ENCODE results near the gene CCDC148. TPM values are rescaled to one million over a fixed set of nuclear protein-coding genes. Genes with fewer than 3 reads are reported as not detected.

CCDC148 gene
- total RNA-seq: 25.7 TPM

DNA sequence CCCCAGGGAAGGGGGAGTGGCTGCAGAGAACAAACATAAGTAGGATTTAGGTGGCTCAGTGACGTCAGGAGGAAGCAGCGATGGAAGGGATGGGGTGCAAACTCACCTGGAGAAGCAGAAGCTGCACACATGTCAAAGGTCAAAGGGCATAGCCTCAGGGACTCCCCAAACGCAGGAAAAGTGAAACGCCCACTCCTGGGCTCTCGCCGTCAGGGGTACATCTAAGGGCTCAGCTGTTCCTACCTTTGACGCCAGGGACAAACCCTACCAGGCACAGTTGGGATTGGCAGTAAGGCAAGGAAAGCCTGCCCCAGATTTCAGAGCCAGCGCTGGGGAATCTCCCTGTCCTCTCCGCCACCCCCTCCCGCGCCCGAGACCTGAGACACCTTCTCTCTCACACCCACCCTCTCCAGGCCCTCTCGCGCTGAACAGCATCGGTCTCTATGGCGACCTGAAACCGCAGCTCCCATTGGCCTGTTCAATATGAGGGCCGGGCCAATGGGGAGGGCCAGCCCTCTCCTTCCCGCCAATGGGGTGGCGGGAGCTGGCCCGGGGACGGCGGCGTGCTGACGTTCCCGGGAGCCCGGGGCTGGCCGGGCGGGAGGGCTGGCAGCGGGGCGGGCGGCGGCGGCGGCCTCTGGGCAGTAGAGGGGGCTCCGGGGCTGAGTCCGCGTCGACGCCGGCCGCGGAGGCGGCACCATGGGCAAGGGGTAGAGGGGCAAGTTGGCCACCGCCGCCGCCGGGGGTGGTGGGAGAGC lies at the start of gene CCDC148, which contains the start of gene PKP4:
Gene CCDC148 (minus strand): TSS at position 445 of the 758 bp plus-strand sequence. CDS start 314 bp downstream, at position 131.
Gene PKP4 (plus strand): TSS at position 644 of the 758 bp plus-strand sequence. CDS start 76,233 bp downstream, outside the sequence.
- peak; percentile 91 for DNase-seq

DNA sequence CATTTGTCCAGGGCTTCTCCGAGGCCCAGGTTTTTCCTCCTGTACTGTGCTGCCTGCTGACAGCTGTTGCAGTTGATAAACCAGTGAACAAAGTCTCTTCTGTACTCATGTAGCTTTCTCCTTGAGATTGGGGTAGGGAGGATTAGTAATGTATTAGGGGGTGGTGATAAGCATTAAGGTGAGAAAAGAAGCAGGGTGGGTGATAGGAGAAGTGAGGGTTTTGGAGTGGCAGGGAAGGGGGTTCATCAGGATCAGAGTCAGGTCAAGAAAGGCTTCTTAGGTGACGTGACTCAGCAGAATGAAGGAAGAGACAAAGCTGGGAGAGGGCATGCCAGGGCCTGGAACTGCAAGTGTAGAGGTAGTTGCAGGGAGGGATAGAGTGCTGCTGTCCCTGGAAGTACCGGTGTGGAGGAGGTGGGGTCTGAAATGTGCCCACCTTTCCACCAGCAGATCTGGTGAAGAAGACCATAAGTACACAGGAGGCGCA lies 48.9 kb upstream of the CCDC148 start:
- DNase-seq: no peak

DNA sequence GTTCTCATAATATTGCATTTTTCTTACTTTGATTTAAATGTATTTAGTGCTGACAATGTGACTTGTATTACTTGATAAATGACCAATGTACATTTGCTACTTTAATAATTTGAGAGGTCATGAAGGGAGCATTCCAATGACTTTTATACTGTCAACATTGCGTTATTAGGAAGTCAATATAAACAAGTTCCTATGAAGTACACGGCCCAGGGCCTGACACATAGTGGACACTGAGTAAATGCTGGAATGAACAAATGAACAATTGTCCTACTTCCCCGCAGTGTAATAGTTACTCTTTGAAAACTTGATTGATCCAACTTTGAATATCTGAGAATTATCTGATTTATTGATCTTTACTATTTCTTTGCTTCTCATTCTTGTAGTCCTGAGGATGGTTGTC lies 47.5 kb upstream of the CCDC148 start:
- no peak for DNase-seq

DNA sequence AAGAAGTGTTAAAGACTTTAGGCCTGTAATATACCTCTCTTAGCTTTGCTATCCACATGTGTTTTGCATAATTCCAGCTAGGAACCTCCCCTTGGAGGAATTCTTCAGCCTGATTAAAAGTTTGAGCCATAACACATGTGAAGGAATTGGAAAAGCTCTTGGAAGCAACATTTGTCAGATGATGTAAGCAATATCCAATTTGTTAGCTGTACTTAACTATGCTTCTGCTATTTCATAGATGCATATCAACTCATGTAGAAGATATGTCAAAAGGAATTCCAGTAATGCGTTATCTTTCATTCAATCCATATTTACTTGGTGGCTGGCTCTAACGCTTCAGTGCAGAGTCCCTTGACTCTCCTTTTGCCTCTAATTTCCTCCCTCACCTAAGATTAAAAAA lies 46.4 kb upstream of the CCDC148 start:
- no peak for DNase-seq

DNA sequence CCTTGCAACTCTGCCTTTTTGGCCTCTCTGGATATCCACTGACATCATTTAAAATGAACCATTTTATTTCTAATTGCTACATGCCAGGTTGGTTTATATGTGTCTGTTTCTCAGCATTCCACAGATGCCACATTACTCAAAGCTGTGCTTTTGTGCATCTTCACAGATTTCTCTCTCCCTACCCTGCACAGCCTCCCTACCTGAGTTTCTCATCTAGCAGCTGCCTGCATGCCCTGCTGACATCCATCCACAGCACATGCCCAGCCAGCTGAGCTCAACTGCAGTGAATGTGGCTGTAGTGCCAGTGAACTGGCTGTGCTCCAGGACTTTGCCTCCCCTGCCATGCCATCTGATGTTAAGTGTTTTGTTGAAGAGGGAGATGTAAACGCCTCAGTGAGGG lies 44.7 kb upstream of the CCDC148 start:
- no peak for DNase-seq

DNA sequence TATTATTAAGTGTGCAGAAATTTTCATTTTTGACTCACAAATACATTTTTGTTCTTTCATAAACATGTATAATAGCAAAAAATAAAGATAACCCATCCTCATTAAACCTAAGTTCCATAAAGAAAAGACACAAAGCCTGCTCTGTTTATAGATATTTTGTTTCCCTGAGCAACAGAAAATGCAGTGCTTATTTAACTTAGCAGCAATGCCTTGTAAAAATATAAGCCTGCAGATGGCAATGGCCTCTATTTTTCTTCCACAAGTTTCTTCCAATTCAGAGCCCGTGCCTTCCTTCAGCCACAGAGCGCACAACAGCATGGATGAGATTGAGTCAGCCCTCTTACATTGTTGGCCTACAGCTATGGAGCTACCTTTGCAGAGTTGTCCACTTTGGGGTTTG lies 43.8 kb upstream of the CCDC148 start:
- no peak for DNase-seq

DNA sequence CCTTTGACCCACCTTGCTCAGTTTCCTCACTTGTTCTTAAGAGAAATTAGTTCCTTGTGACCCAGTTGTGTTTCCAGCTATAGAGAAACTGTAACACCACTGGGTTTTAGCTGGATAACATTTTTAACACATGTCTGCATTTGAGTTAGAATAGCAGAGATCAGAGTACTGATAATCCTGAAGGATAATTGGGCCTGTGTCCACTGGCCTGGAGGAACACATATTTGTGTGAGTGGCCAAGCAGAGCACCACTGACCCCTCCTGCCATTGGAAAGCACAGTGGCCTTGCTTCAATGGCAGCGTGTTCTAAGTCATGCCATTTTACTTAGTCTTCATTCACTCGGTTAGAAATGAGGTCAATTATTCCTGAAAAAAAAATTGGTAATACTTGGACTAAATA lies 42.8 kb upstream of the CCDC148 start:
- DNase-seq: no peak

DNA sequence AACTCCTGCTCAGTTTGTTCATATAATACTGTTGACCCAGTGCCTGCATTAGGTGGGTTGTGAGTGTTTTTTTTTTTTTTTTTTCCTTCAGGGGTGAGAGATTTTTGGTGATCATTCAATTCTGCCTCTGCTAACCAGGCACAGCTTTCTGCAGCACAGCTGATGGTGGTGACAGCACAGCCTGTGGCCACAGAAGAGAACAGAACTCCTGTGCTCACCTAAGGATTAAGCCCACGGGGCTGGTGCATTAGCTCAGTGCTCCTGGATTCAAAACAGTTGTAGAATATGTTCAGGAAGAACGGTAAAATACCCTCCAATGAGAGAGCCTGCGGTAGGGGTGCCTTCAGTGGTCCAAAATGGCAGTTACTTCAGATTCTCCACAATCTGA lies 42.2 kb upstream of the CCDC148 start:
- DNase-seq: no peak

DNA sequence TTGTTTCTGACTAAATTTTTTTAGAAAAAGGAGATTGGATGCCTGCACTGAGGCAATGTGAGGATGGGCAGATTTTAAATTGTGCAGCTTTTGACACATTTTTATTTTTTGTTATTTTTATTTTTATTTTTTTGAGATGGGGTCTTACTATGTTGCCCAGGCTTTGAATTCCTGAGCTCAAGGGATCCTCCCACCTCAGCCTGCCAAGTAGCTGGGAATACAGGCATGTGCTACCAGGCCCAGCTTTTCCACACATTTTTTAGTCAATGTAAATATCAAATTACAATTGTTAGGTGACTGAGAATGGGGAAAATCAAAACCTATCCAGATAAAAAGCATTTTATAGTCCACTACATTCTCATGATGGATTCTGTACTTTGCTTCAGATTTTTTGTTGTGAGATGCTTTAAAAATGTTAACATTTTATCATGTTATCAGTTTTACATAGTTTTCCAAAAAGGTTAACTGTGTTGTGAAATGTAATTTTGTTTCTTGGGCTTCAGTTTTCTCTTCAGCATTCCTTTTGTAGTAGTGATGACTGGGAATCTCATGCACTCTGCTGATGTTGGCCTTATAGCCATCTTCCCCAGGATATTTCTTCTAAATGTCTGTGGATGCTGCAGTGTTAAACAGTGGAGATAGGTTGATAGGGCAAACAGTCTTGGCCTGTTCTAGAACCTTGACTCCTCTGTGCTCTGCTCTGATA lies 41.6 kb upstream of the CCDC148 start:
- DNase-seq: no peak

DNA sequence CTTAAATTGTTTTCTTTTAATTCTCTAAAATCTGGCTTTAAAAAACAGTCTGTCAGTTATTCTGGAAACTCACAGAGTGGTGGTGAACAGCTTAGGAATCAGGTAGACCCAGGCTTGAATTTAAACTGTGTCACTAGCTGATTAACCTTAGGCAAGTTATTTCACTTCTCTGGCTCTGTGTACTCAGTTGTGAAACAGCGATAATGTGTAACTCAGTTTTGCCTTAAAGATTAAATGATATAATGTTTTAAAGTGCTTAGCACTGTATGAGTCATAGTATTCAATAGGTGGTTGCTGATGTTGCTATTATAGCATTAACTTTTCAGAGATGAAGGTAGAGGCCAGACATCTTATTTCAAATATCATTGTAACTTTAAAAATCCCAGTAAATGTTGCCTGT lies 40.9 kb upstream of the CCDC148 start:
- no peak for DNase-seq

DNA sequence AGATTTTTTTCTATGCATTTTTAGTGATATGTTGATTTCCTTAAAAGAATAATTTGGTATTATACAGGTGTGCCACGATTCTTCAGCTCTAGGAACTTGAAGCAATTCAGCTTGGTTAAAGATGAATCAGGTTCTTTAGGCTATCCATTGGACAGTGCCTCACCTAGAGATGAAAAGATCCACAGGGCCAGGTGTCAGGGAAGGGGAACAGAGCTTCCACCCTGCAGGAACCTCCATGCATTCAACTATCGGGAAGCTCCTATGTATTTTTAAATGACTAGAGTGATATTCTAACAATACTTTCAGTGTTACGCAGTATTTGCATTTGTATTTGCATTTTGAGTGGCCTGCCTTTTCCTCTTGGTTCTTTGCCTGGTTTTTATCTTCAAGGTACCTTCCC lies 40.4 kb upstream of the CCDC148 start:
- no peak for DNase-seq

DNA sequence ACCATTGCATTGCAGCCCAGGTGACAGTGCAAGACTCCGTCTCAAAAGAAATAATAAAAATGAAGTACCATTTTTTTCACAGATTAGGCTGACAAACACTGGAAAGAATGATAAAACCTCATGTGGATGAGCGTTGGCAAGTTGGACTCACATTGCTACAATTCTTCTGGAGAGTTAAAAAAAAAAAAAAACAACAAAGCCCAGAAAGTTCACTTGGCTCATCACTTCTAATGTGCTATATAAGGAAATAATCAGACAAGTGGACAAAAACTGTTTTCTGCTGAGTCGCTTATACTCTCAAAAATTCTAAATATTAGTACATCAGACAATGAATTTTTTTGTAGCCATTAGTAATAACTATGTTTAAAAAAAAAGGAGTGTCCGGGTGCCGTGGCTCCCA lies 38.6 kb upstream of the CCDC148 start:
- DNase-seq: no peak

DNA sequence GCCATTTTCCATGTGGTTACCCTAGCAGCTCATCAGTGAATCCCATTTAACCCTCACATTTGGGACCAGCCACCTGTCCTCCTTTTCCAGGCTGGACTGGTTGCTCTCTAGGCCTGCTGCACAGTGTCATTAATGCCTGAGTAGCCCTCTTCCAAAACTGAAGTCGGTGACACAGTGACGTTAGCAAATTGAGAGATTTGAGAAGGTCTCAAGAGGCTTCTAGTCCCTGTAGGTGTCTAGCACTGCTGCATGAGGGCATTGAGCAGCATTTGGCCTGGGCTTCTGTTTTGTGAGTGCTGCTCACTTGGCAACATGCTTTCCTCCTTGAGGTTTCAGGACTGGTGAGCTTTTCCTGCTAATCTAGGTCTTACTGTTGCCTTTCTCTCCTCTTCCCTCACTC lies 36.9 kb upstream of the CCDC148 start:
- DNase-seq: no peak

DNA sequence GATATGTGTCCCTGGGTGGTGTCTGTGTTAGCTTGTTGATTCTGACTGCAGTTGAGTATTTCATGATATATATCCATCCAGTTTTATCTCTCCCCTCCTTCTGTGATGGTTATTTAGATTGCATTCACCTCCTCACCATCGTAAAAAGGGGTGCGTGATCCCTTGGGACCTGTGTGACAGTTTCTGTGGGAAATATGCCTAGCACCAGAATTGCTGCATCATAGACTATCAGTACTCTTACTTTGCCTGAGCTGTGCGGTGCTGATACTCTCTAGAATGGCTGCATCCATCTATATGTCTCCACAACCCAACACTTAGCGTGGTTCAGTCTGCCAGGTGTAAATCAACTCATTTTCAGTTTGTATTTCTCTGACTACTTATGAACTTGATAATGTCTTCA lies 34.5 kb upstream of the CCDC148 start:
- DNase-seq: no peak

DNA sequence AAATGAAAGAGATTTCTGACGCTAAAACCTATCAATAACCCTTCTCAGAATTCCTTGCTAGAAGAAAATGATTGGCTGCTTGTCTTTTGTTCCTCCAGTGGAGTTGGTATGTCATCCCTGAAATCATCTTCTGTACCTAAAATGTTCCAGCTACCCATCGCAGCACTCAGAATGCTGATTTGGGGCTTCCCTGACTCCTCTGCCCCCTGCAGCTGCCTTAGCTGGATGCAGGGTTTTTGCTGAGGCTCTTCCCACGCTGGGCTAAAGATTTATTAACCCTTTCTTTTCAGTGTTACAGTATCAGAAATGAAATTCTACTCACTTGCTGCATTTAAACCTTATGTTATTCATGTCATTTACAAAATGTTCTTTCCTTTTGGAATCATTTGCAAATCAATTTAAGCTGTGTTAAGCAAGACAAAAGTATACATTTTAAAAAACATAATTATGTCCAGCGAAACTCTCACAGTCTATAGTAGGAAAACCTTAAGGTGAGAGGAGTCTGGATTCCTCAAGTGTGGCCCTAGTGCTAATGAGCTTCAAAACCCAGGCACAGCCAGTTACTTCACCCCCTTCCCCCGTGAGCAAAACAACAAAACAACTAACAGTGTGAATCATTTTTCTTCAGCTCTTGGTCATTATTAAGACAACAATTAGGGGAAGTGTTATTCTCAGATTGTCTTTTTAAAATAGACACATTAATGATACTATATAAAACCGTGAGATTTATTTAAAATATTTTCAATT lies 33.0 kb upstream of the CCDC148 start:
- DNase-seq: no peak

DNA sequence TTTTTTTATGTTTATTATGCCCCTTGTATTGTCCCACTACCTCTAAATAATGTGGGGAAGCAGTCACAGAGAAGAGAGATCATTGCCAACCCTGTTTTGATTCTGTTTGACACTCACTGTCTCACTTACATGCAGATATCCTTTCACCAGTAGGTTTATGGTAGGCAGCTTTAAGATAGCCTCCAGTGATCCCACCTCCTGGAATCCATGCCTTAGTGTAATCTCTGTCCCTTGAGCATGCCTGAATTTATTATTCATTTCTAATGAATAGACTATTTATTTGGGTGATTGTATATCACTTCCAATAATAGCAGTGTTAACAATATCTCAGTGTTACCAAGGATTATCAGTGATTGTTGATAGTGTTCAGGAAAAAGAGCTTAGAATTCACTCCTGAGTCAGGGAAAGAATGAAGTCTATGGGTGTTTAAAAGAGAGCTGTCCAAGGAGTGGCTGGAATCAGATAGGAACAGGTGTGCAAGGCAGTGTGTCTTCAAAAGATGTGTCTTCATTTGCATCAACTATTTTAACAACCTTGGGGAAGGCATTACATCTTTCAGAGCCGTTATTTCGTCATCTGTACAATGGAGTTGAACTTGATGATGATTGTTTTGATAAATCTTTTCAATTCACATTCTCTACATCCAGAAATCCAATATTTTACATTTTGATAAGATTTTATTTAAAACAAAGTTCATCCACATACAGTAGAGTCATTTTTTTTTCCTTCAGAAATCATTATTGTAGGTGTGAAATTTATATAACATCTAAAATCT lies 32.1 kb upstream of the CCDC148 start:
- no peak for DNase-seq

DNA sequence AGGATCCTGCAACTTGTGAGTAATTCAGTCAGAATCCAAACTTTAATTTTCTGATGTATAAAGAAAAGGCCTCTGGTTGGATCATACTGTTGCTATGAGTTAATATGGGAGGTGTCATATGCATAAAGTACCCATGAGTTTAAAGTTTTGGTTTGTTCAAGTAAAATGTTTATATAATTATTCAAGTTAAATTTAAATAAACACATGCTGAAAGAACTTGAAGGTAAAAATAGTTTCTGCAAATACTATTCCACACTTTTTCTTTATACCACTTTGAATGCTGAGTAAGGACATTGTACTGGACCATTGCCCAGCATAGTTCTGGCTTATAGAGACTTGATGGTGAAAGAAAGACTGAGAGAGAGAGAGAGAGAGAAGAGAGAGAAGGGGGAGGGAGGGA lies 30.9 kb upstream of the CCDC148 start:
- DNase-seq: no peak

DNA sequence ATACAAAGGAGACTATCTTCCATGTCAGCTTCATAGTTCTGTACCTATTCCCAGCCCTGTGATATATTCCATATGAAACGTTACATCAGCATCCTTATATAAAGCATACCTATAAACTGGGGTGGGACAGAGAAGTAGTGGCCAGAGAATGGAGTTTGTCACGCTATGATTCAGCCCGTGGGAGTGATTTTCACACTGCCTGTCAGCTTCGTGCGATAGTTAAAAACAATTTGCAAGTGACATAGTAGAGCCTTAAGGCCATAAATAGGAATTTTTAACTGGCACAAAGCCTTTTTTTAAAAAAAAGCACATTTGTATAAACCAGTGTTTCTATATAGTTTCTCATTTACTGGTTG lies 30.4 kb upstream of the CCDC148 start:
- no peak for DNase-seq

DNA sequence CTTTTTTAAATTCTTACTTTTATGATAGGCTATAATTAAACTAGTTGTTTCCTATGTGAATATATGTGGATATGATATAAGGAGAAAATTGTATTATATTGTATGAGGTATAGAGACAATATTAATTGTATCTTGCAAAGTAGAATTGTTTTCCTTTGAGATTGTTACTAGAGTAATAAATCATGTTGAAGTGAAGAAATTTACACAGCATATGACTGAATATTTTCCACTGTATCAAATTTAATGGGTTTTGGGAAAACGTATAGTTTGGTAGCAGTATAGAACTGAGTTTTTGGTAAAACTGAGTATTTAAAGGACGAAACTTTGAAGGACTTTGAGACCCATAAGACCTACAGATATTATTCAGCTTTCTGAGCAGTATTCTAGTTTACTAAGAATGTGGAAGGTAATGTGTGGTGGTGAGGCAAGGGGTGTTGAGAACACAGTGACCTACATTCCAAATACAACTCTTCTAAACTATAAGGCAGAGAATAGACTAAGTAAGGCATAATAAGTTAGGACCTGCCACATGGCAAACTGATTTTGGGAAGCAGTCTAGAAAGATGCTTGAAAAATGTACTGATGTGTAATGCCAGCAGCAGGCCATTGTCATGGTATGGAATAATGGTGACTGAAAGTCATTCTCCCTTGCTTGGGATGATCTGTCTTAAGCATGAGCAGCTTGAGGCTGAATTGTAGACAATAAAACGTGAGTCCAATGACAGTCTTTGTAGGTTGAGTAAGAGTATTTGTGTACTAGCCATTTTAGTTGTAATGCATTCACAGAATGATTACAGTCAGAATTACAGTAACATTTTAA lies 29.8 kb upstream of the CCDC148 start:
- DNase-seq: no peak

DNA sequence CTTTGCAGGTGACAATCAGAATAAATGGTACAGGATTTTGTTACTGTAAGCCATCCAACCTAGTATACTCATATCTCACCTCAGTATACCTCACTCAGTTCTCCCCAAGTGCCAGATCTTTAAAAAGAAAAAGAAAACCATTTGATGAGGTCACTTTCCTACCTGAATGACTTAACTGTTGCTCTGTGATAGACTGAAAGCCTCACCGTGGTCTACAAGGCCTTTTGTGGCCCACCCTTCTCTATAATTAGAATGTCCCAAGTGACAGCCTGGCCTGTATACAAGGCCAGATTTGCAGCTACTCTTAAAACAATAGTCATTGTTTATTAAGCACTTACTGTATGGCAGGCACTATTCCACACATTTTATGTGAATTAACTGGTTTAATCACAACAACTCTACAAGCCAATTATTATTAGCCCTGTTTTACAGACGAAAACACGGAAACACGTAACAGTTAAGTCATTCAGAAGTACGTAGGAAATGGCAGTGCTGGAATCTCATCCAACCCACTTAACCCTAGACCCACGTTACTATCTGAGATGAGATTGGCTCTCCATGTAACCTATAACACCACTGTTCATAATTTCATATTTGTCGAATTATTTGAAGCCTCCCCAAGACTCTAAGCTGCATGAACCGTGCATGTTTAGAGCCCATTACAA lies 28.5 kb upstream of the CCDC148 start:
- no peak for DNase-seq

DNA sequence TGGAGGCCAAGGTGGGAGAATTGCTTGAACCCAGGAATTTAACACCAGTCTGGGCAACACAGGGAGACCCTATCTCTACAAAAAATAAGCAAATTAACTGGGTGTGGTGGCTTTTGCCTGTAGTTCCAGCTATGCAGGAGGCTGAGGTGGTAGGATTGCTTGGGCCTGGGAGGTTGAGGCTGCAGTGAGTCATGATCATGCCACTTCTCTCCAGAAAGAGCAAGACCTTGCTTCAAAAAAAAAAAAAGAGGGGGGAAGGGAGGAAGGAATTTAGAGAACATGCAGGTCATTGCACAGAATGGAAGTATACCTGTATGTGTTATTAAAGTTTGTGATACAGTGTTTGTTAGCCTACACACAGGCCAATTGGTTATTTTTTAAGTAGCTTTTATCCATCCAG lies 26.0 kb upstream of the CCDC148 start:
- no peak for DNase-seq
